Skin of body (tissue), 2 donors: Measurements from ENCODE around the gene RAB28. TPM values are rescaled to one million over a fixed set of nuclear protein-coding genes. Genes with fewer than 3 reads are reported as not detected.

Experiments used
- DNase-seq: peaks from one replicate; lab custom pipeline; 2025; lab: John Stamatoyannopoulos, UW
- total RNA-seq: library from RNA; depleted of rRNA; stranded (reverse); fragments of >200 nt; gene quantifications from one replicate; pipeline ENCODE4 v1.2.3, GENCODE V29; 2014

RAB28 gene
- 19.3 TPM for total RNA-seq

- peak; percentile 96 for DNase-seq
These were observed at the start of gene RAB28 for GRCh38 chr4:13484122-13484748. RAB28 (minus strand) TSS chr4:13484340.

GRCh38 chr4:13531625-13531998, 47.5 kb upstream of the RAB28 start:
- no peak for DNase-seq

DNA sequence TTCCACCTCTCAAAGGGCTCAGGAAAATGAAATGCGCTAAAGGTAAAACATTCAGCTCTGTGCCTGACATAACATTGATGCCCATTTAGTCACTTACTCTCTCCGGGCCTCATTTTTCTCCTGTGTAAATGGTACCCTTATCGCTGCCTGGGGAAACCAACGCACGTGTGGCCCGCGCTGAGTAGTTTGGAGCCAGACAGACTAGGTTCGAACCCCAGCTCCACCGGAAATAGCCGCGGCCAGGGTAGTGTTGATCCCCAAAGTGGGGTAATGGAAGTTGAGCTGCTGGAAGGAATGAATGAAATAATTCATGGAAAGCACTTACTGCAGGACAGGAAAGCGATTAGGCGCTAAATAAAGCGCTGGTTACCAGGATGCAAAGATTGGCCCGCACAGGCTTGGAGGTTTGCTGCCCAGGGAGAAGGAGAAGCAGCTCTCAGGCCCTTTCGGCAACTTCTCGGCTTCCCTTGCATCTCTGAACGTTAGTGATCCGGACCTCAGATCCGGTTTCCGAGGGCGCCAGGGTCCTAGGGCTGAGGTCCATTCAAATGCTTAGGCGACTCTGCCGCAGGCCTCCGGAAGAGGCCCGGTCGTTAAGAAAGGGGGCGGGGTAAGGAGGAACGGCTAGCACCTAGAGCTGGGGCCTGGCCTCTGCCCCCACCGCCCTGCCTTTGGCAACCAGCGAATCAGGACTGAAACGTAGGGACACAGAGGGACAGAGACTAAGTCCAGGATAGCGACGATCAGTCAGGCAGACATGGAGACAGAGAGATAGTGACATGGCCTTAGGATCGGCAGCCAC, 46.9 kb upstream of the RAB28 start:
- no peak for DNase-seq

GRCh38 chr4:13529128-13529919, 45.2 kb upstream of the RAB28 start:
- no peak for DNase-seq

DNA sequence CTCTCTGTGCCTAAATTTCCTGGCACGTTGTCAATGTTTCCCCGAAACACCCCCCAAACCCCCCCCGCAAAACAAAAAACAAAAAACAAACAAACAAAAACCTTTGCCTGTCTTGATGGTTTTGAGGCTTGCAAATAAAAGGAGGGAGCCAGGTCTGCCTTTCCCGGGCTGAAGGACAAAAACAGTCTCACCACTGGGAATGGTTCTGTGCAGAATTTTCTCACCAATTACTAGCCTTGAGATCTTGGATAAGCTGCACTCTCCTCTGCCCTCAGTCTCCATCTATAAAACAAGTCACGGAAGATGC, 44.6 kb upstream of the RAB28 start:
- no peak for DNase-seq

DNA sequence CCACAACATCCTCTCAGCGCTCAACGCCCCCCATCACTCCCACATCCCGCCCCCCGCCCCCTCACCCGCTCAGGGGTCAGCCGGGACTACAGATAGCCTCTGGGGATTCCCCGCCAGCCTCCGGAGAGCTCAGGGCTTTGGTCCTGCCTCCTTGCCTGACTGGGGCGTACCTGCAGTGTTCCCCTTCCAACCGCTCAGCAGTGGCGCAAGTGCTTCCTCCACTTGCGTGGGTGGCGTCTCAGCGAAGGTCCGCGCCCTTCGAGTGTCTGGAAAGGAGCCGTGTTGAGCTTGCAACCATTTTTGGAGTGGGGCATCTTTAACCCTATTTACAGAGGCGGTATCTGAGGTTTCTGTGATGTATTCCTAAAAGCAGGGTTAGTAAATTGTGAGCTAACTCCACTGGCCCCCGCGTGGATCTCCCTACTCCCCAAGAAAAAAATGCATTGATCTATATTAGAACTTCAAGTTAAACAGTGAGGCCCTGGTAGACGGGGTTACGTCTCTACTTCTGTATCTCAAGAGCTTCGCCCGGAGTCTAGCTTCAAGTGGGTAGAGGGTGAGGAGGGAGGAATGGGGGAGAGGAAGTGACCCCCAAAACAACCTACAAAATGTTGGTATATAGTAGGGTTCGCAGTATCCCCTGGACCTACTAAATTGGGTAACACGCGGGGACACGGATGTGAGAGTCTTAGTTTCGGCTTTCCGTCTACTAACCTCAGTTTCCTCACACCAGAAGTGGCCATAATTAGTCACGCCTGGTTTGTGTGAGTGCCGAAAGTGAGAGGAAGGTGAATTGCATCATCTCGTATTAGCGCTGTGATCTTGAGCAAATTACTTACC, 44.1 kb upstream of the RAB28 start:
- no peak for DNase-seq

DNA sequence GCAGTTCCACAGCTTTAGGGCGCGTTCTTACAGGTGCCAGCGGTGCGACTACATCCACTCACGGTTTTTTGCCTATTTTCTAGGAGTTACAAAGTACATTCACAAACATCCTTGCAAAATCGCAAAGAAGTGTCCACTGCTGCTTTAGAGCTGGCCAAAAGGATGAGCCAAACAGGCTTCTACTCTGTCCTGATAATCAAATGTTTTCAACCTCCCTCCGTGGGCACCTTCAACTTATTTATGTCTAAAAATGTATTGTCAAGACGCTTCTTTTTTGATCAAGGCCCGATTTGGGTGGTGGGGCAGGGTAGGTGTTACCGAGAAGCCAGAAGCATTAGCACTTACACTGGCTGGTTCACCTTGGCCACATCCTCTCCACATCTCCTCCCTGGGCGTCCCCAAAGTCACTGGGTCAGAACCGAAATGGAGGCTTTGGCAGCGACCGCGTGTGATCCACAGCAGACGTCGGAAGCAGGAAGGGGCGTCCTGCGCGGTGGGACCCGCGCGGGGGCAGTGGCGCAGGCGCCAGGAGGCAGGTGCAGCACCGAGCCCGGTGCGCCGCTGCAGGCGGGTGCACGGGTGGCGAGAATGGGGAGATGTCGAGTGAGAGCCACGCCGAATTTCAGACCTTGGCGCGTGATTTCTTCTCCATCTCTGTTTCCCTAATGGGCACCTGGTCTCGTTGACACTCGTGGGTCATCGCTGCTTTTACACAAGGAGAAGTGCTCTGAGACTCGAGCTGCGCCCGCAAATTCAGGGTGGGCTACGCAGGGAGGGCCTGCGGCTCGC, 43.2 kb upstream of the RAB28 start:
- no peak for DNase-seq

- no peak for DNase-seq
These were observed 42.5 kb upstream of the RAB28 start for GRCh38 chr4:13526658-13527057.

- DNase-seq = no peak
These were observed 41.6 kb upstream of the RAB28 start for GRCh38 chr4:13525606-13526281.

GRCh38 chr4:13524504-13525243, 40.5 kb upstream of the RAB28 start:
- no peak for DNase-seq

- DNase-seq = no peak
These were observed 39.7 kb upstream of the RAB28 start for GRCh38 chr4:13523591-13524503.

GRCh38 chr4:13523105-13523477, 39.0 kb upstream of the RAB28 start:
- DNase-seq = no peak

DNA sequence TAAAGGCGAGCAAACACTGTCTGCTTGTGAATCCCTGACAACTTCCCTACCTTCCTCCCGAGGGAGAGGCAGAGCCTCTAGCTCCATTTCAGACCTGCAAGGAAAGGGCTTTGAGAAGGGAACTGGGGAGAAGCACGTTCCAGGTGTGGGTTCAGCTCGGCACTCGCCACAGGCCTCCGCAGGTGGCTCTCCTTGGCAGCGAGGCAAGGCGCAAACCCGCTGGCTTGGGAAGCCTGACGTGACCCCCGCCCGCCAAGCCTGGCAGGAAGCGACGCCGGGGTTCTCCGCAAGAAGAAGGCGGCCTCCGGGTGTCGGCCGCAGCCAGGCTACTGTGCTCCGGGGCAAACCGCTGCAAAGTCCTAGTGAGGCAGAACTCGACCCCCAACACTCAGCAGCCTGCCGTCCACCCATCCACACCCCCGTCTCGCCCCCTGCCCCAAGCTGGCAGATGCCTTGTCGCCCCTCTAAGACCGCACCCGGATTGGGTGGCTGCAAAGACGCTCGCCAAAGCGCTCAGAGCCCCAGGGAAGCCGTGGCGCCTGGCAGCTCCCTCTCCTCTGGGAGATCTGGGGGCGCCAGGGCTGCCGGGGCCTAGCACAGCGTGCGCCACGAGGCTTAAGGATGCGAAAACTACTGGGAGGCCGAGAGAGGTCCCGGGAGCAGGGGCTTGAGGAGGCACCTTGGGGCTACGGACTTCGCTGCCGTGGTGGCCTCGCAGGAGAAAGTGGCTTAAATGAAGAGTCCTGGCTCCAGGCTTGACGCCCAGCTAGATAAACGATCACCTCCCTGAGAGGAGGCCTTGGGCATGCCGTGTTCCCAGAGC, 38.4 kb upstream of the RAB28 start:
- no peak for DNase-seq

DNA sequence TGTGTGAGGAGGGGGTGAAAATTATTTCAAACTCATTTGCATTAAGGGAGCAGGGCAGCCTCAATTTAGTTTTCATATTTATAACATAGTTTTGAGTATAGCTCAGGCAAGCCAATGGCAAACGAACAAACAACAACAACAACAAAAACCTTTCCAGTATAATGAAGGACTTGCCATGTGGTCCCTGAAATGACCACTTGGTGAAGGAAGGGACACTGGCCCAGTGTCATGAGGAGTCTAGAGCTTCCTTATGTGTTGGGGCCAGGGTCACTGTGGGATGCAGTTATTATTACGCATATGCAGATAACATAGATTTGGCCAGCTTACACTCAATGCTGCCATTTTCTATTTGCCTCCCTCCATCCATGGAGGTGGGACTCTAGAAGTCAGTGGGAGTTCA, 36.9 kb upstream of the RAB28 start:
- DNase-seq = no peak

DNA sequence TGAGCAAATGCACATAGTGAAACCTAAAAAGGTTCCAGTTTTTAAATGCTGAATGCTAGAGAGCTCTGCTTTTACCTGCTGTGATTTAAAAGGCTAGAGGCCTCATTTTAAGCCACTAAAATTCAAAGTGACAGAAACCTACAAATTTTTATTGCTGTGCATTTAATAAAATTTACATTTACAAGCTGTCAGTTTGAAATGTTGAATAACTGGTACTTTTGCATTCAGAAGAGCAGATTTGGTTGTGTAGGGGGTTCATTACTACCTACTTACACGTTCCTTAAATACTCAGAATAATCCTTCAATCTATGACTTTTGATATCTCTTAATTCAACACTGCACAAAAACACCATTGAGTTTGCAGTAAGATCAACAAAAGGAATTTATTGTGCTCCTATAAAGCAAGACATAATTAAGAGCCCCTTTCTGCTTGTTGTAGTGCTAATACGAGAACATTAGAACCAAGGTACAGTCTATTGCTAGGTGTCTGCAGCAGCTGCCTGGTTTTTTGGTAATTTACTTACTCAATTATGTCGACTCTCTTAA, 32.2 kb upstream of the RAB28 start:
- no peak for DNase-seq

DNA sequence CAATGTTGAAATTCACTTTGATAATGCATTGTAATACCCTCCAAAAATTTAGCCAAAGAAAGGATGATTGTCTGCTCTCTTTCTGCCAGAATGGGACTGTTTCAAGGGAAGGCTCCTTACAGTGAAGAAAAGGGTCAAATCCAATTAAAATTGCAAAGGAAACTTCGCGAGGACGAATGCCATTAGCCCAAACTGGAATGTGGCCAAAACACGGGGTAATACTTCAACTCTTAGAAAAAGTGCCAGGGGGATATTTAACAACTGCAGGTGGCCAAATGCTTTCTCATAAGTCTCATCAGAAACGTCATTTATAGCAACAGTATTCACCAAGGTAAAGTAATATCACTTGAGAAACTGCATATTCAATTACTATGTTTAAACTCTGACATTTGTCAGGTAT, 31.1 kb upstream of the RAB28 start:
- no peak for DNase-seq

- DNase-seq = no peak
These were observed 30.6 kb upstream of the RAB28 start for GRCh38 chr4:13514722-13515121.
